ENCODE measurements around the gene LHX3.

The LHX3 gene

DNA sequence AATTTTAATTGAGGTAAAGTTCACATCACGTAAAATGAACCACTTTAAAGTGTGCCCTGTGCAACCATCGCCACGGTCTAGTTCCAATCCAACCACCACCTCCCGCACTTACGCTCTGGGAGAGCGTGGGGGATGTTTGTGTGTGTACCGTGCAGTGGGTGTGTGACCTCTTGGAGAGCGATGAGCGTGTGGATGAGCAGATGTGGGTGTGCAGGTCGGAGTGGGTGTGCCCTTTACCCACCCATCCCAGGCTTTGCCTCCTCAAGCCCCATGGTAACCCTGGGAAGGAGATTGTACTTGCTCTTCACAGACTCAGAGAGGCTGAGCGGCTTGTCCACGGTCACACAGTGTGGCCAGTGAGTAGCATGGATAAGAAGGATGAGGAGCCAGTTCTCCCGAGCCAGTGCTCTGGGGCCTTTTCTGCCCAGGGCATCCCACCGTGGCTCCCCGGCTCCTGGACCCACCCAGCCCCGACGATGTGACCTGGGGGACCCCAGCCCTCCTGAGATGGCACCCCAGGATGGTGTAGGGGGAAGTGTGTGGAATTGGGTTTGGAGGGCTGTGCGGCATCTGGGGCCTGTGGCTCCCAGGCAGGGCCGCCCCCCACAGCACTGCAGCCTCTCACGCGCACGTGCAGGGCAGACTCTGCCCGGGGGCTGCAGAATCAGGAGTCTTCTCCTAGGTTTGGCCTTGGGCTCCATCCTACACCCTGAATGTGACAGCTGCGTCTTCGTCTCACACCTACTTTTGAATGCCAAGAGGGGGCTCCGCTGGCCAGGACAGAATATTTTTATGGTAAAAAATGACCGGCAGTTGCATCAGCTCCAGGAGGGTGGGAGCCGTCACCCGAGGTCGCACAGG is 13.6 kb downstream of the LHX3 start:
- DNase-seq: no peak

DNA sequence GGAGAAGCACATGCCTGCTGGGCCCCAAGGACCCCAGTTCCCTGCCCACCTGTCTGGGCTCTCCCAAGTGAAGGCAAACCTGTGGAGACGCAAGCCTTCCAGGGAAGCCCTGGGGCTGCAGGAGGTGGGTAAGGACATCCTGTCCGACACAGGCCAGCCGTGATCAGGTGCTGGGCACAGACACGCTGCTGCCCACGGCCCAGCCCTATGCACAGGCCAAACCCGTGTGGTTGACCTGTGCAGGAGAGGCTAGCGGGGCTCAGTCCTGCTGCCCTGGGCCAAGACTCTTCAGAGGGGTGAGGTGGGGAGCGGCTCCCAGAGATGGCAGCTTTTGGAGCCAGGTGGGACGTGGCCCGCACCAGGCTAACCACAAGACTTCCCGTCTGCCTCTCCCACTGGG is 14.3 kb downstream of the LHX3 start:
- no peak for DNase-seq

DNA sequence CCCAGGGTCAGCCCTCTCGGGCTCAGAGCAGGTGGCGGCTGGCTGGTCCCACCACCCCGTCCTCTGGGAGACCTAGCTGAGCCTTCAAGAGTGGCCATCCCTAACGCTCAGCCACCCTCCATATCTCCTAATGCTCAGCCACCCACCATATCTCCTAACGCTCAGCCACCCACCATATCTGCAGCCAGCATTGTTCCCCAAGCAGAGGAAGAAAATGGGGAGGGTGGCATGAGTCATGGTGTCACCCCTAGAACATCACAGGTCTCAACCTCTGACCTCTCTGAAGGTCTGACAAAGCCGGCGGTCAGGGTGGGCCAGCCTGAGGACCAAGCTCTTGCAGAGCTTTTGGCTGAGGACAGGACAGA is 14.7 kb downstream of the LHX3 start:
- DNase-seq: no peak

DNA sequence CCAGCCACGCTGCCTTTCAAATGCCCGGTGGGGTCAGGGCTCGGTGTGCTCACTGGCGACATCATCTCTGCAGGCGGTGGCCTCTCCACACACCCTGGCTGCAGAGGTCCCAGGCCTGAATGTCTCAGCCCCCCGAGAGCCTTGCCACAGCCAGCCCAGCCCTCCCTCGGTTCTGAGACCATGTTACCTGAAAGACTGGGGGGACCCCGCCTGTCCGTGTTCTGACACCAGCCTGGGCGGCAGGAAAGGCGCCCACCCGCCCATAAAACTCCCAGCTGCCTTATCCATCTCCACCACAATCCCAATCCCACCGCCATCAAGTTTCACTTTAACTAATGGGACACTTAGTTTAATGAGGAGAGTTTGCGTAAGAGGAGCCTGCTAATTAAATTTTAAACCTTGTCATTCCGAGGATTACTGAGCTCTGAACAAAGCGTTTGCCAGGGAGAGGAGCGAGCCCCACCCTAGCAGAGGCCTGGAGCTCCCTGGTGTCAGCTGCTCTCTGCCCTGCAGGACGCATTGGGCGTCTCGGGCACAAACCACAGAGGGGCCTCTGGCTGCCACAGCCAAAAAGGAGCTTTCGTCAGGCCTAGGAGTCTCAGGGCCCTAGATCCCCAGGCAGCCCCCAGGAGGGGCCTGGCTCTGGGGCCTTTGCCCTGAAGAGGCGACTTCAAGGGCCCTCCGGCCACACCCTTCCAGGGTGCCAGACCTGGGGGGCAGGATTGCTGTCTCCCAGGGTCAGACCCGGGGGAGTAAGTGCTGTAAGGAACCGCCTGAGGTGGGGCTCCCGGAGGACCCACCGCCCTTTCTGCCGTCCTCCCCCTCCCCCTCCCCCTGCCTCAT is 15.3 kb downstream of the LHX3 start:
- no peak for DNase-seq

DNA sequence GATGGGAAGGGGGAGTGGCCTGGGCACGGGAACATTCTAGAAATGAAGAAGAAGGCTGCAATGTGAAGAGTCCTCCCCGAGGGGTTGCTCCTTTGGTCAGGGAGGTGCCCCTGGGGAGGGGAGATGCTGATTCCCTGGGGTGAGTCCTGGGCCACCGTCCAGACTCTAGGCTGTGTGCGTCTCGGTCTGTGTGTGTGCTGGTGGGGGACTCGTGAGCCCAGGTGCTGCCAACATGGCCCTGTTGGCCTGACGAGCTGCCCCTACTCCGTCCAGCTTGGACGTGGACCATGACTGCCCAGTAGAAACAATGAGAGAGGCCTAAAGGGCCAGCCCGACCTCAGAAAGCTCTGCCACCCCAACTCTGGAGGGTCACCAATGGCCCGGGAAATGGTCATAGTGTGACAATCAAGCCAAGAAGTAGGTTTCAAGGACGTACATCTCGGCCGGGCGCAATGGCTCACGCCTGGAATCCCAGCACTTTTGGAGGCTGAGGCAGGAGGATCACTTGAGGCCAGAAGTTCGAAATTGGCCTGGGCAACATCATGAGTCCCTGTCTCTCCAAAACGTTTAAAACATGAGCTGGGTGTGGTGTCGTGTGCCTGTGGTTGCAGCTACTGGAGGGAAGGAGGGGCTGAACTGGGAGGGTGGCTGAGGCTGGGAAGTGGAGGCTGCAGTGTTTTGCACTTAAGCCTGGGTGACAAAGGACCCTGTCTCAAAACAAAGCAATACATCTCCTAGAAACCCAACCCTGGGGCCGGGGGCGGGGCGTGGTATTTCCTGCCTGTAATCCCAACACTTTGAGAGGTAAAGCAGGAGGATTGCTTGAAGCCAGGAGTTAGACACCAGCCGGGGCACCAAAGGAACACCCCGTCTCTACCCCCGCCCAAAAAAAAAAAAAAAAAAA is 17.0 kb downstream of the LHX3 start:
- no peak for DNase-seq

DNA sequence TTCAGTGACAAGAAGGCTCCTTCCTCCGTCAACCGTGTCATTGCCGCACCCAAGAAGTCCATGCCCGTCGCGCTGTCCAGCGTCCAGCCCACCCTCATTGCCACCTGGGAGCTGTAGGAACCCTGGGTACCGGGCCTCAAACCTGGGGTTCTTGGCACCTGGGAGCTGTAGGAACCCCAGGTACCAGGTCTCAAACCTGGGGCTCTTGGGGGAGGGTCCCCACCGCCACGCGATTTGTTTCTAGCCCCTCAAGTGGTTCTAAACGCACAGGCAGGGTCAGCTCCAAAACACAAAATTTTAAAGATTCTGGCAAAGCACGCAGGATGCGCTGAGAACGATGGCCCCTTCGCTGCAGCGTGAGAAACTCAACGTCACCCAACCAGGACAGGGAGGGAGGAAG is 17.7 kb downstream of the LHX3 start:
- DNase-seq: no peak

DNA sequence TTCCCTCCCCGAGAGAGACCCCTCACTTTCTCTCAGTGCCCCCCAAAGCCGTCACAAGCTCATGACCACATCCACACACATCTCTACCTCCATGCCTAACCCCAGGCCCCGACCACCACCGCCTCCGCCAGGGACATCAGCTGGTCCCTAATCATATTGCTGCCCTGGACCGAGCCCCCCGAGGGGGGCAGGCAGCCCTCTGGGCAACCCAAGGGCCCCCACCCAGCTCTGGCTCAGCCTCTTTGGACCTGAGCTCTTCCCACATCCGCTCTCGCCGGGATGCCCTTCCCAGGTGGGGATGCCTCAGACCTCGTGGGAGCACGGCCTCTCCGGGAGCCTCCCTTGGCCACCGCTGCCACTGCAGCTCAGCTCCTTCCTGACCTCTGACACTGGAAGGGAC is 18.5 kb downstream of the LHX3 start:
- DNase-seq: no peak

DNA sequence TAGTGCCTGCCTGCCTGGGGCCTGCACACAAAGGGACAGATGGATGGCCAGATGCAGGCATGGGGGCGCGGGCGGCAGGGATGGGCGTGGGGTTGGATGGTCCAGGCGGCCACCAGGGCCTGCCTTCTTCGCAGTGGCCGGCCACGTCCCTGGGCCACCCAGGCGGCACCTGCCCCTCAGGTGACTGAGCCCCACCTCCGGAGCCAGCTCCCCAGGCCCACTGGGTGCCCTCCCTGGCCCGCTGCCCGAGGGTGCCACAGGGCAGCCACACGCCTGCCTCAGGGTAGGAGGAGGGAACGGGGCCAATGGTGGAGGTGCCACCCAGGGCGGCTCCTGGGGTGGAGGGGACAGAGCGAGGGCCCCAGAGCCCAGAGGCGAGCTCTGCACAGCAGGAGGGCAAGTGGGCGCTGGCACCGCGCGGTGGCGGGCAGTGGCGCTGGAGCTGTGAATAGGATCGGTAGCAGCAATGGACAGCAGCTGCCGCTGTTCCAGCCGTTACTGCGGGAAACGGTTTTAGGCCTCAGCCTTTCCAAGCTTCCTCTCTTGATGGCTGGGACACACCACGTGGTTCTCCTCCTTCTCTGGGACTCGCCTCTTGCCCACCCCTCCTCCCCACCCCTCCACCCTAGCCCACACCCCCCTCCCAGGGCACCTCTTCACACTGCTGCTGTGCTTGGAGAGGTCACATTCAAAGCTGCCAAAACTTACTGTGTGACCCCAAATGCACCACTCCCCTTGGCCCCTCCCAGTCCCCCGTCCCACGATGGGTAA is 19.1 kb downstream of the LHX3 start:
- DNase-seq: no peak

DNA sequence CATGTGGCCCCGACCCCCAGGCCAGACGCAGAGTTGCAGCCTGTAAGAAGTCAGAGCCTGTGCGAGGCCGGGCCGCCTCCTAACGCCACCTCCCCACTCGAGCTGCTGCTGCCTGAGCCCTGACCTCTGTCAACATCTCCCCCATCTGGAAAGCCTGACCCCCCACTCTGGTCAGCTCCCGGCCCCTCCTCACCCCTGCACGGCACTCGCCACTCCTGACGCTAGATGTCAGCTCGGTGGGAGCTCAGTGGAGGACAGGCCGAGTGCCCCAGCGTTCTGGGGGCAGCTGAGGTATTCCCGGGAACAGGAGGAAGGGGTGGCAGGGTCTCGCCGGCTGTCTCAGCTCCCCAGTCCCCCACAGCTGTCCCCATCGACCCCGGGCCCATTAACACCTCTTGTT is 19.9 kb downstream of the LHX3 start:
- no peak for DNase-seq

DNA sequence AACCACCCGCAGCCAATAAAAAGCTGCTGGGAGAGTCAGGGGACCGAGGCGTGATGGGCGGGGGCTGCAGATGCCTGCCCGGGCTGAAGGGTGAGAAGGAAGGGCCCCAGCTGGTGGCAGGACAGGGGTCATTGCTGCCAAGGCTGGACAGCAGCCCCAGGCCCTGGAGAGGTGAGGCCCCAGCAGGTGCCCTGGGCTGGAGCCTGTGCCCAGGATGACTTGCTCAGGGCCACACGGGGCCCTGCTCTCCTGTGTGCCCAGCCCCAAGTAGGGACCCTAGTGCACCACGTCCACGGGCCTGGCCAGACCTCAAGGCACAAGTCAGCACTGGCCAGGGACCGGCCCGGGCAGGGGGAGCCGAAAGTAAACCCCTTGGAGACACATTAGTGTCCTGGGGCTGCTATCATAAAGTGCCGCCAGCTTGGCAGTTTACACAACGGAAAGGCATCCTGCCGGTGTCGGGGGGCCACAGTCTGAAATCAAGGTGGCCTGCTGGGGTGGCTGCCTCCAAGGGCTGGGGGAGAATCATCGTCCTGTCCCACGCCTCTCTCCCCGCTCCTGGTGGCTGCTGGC is 22.0 kb downstream of the LHX3 start:
- no peak for DNase-seq

DNA sequence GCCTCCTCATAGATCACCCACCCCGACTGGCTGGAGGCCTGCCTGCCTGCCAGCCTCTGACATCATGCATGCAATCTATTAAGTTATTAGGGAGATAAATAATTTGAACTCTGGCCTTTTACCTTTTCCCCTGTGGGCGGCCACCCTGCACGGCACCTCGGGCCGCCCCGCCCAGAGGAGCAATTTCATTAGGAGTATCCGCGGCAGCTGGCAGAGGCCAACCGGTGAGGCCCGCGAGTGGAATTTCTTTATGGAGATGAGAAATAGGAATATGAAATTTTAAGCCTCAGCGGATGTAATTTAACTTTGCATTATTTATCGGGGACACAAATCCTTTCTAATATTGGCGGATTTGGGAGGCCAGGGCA is 22.5 kb downstream of the LHX3 start:
- no peak for DNase-seq

DNA sequence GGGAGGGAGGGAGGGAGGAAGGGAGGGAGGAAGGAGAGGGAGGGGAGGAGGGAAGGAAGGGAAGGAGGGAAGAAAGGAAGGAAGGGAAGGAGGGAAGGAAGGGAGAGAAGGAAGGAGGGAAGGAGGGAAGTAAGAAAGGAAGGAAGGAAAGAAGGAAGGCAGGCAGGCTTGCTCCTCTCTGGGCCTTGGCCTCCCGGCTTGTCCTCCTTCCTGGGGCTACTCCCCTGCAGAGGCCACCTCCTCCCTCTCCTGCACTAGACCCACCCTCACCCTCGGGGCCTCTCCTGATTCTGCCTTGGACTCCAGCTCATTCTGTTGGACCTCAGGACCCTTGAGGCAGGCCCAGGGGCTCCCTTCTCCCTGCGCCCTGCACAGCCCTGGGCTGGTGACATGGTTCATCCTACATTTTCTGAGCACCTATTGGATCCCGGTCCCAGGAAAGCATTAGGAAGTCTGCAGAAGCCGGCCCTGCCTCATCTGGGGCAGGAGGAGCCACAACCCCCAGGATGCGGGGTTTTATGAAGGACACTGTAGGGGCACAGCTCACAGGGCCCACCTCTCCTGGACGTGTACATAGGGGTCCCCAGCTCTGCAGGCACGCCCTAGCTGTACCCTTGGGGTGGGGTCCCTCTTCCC is 23.0 kb downstream of the LHX3 start:
- DNase-seq: no peak

DNA sequence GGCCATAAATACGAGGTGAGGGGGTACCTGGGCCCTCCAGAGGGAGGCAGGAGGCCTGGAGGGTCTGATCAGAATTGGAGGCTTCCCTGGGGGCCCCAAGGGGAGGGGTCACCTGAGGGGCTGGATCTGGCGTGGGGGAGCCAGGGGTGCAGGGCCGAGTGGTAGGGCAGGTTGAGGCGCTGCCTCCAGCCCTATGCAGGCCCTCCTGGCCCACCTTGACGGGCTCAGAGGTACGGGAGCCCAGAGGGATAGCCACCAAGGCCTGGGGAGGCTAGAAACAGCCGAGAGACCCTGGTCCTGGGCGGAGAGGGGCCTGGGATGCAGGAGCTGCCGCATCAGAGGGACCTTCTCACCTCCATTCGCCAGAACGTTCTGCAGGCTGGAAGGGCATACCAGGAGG is 24.3 kb downstream of the LHX3 start:
- DNase-seq: no peak

DNA sequence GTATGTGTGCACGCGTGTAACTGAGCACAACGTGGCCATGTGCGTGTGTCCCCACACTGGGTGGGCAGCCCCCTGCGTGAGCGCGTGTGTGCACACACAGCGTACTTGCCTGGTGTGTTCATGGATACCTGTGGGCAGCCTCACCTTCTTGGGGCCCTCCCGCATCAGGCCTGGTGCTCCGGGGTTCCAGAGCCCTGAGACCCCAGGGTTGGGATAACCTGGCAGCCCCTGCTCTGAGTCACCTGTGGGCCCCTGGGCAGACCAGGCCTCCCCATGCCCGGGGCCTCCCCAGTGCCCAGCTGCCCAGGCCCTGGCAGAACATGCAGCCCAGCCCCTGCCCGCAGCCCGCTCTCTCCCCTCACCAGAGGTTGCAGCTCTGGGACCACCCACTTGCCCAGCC is 25.2 kb downstream of the LHX3 start:
- DNase-seq: no peak

DNA sequence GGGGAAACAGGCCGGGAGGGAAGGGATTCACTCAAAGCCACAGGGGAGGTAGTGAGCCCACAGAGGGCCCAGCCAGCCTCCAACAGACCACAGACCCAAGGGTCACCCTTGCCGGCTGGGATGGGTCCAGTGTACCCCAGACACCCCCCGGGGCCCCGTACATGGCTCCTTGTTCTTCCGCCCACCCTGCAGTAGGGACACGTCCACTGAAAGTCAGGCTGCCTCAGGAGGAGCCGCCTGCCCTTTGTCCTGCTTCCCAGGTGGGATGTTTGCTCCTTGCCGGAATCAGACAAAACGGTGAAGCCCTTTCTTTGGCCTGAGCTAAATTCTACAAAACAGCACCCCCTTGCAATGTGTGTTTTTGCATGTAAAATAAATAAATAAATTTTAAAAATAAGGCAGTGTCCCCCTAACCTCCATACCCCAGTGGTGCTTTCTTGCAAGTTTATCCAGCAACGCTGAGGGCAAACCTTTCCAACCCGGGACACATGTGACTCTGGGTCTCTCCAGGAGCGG is 25.8 kb downstream of the LHX3 start:
- DNase-seq: no peak

DNA sequence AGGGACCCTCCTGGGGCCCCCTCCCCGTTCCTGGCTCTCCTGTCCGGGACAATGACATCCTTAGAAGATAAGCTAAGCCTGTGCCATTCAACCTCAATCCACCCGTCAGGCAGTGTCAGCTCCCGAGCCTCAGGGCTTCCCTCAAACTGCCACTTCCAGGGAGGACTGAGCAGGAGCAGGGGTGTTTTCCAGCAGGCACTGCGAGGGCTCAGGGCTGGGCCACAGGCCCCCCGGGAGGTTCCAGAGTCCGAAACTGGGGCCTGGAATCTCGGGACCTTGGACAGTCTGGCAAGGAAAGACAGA is 26.2 kb downstream of the LHX3 start:
- DNase-seq: no peak

DNA sequence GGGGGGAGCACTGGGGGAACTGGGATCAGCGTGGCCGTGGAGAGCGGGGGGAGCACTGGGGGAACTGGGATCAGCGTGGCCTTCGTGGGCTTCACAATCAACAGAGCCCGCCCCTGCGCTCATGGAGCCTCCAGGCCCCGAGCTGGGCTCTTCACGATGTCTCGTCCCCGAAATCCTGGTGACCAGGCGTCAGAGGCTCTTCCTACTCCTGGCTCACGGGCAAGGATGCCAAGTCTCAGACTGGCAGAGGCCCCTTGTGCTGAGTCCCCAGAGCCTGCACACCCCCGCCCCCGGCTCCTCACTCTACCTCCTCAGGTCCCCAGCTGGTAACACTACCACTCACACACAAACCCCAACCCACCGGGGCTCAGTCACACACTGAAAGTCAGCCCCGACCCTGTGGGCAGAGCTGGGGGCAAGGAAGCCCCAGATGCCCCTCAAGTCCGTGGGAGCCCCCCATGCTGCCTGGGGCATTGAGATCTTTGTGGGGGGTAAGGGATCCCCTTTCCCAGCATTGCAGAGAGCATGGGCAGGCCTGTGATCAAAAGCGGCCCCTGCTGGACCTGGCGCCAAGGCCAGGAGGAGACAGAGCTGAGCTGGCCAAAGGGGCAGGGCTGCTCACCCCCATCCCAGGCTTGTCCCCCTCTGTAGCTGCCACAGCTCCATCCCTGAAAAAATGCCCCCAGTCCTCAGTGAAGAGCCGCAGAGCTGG is 26.7 kb downstream of the LHX3 start:
- DNase-seq: no peak

DNA sequence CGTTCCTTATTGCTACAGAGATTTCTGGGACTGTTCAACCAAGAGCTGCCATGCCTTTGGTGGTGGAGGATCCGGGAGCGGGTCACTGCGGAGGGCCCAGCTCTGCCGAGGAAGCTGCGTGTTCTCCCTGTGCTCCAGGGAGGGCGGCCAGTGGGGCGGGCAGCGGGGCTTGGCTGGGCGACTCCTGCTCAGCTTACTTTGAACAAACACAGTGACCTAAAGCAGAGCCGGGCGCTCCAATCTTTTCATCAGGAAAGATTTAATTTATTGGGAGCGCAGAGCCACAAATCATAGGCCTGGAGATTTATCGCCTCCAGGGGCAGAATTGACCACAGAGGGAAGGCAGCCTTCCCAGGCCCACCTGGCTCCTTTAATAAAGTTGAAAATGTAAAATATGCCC is 27.7 kb downstream of the LHX3 start:
- no peak for DNase-seq

DNA sequence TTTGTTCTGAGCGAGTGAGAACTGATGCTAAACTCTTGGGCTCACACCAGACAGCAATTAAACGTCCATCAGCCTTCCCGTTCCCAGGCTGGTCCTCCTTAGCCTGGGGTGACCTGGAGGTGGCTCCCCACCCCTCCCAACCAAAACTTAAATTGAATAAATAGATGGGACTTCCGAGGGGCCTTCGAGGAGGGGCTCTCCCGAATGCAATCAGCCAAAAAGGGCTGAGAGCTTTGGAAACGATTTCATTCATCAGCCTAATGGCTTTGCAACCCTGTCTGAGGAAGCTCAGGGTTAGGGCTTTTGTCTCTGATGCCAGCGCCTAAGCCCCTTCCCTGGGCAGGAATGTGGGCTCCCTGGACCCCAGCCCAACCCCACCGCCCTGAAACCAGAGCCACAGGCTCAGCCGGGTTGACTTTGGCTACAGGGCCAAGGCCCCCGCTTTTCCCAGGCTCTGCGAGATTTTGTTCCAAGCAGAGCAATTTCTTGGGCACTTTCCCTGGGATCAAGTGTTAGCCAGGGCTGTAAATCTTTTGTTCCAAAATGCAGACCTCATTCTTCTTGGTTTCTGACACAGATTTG is 29.2 kb downstream of the LHX3 start:
- DNase-seq: no peak

DNA sequence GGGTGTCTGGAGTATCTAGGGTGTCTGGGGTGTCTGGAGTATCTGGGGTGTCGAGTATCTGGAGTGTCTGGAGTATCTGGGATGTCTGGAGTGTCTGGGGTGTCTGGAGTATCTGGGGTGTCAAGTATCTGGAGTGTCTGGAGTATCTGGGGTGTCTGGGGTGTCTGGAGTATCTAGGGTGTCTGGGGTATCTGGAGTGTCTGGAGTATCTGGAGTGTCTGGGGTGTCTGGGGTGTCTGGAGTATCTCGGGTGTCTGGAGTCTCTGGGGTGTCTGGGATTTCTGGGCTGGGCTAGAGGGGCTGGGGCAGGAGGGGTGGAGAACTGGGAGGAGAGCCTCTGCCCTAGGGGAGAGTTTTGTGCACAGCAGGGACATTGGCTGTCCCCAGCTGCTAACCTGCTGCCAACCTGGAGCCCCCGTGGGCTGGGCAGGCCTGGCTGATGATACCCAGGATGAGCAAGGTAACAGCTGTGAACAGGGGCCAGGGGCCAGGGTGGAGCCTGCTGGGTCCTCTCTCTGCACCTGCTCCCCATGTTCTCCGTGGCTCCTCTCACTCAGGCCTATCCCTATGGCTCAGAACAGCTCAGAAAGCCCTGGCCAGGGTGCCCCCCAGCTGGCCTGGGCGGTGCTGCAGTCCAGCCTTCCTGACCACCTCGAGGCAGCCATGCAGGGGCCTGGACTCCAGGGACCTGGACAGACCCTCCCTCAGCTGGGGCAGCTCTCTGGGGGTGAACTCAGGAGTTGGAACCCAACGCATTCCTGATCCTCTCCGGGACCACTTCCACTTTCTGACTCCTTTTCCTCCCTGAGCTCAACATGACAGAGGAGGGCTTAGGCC is 29.9 kb downstream of the LHX3 start:
- DNase-seq: no peak

All from activated gamma-delta T cell (primary cell).